ENCODE data around the gene APBA2.

APBA2 gene

GRCh38 chr15:29066310-29066709 is 180.5 kb downstream of the APBA2 start:
- no peaks in the 10 kb centered on the region for H3K36me3 ChIP-seq (replicated peaks in 1 of 2; ENCODE audit: control insufficient read depth in 2 of 2, insufficient read depth in 2 of 2, low read length in 2 of 2)
- no peak overlapping the region for H4K91ac ChIP-seq (ENCODE audit: low read depth, low read length, poor library complexity)
- H3K27ac ChIP-seq (replicated peaks; ENCODE audit: low read length): no peak overlapping the region
- H2BK15ac ChIP-seq (ENCODE audit: low read length): no peak overlapping the region
- DNase-seq (ENCODE audit: low spot score): no peak
- no peak overlapping the region for H3K18ac ChIP-seq (ENCODE audit: low read length)
- peaks cover 2 to 15% of the 10 kb centered on the region in 2 donors for H3K9me3 ChIP-seq (replicated peaks in 1 of 2; ENCODE audit: control insufficient read depth in 2 of 2, insufficient read depth in 1 of 2, low read depth in 1 of 2, low read length in 2 of 2)
- H3K27me3 ChIP-seq (ENCODE audit: control insufficient read depth in 3 of 3, insufficient read depth in 3 of 3, low read depth in 1 of 3, low read length in 3 of 3): no peaks in the 10 kb centered on the region
- H3K23ac ChIP-seq (ENCODE audit: low read depth, low read length, poor library complexity): no peak overlapping the region
- no peak overlapping the region for H4K8ac ChIP-seq (ENCODE audit: low read depth, low read length)
- H2BK5ac ChIP-seq (ENCODE audit: low read length): no peak overlapping the region
- no peak overlapping the region for H2AFZ ChIP-seq (ENCODE audit: low read length)
- peaks cover 7% of the 10 kb centered on the region for H3K79me1 ChIP-seq (ENCODE audit: low read depth, low read length)
- no peak overlapping the region for H3K9ac ChIP-seq (ENCODE audit: low read depth, low read length, poor library complexity)
- WGBS, 2 donors (ENCODE audit: extremely low coverage in 2 of 2, insufficient read length in 2 of 2, insufficient replicate concordance in 1 of 2): no CpG with 5 or more reads among the region's 5 CpGs
- no peak overlapping the region for H2BK120ac ChIP-seq (ENCODE audit: low read depth, low read length)
- peaks cover 0 to 20% of the 10 kb centered on the region in 2 donors for H3K4me1 ChIP-seq (ENCODE audit: control insufficient read depth in 2 of 2, insufficient read depth in 1 of 2, low read depth in 1 of 2, low read length in 2 of 2)
- H2BK12ac ChIP-seq (ENCODE audit: low read length): no peak overlapping the region
- no peak overlapping the region for H3K4me2 ChIP-seq (ENCODE audit: insufficient read depth, low read length, poor library complexity, severe bottlenecking)
- no peak overlapping the region for H2AK5ac ChIP-seq (ENCODE audit: low read depth, low read length)
- H3K14ac ChIP-seq (ENCODE audit: low read length): no peak overlapping the region
- no peak overlapping the region for H3K4me3 ChIP-seq (ENCODE audit: low read length in 2 of 2)
- no peak overlapping the region for H3K4ac ChIP-seq (ENCODE audit: low read length)

DNA sequence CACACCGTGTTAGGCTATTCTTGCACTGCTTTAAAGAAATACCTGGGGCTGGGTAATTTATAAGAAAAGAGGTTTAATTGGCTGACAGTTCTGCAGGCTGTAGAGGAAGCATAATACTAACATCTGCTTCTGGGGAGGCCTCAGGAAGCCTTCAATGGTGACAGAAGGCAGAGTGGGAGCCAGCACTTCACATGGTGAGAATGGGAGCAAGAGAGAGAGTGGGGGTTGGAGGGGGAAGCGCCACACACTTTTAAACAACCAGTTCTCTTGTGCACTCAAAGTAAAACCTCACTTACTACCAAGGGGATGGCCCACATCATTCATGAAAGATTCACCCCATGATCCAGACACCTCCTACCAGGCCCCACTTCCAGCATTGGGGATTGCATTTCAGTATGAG is 181.1 kb downstream of the APBA2 start:
- no peaks in the 10 kb centered on the region for H3K27me3 ChIP-seq (ENCODE audit: control insufficient read depth in 3 of 3, insufficient read depth in 3 of 3, low read depth in 1 of 3, low read length in 3 of 3)
- no peak overlapping the region for H2BK5ac ChIP-seq (ENCODE audit: low read length)
- H3K9ac ChIP-seq (ENCODE audit: low read depth, low read length, poor library complexity): no peak overlapping the region
- H3K4ac ChIP-seq (ENCODE audit: low read length): no peak overlapping the region
- no peaks in the 10 kb centered on the region for H3K36me3 ChIP-seq (replicated peaks in 1 of 2; ENCODE audit: control insufficient read depth in 2 of 2, insufficient read depth in 2 of 2, low read length in 2 of 2)
- no CpG with 5 or more reads among the region's 2 CpGs for WGBS, 2 donors (ENCODE audit: extremely low coverage in 2 of 2, insufficient read length in 2 of 2, insufficient replicate concordance in 1 of 2)
- H2AFZ ChIP-seq (ENCODE audit: low read length): no peak overlapping the region
- peaks cover 2 to 15% of the 10 kb centered on the region in 2 donors for H3K9me3 ChIP-seq (replicated peaks in 1 of 2; ENCODE audit: control insufficient read depth in 2 of 2, insufficient read depth in 1 of 2, low read depth in 1 of 2, low read length in 2 of 2)
- H4K91ac ChIP-seq (ENCODE audit: low read depth, low read length, poor library complexity): no peak overlapping the region
- no peak overlapping the region for H3K18ac ChIP-seq (ENCODE audit: low read length)
- no peak overlapping the region for H3K4me2 ChIP-seq (ENCODE audit: insufficient read depth, low read length, poor library complexity, severe bottlenecking)
- H3K23ac ChIP-seq (ENCODE audit: low read depth, low read length, poor library complexity): no peak overlapping the region
- no peak overlapping the region for H3K14ac ChIP-seq (ENCODE audit: low read length)
- H2BK15ac ChIP-seq (ENCODE audit: low read length): no peak overlapping the region
- H3K4me3 ChIP-seq (ENCODE audit: low read length in 2 of 2): no peak overlapping the region
- H2BK120ac ChIP-seq (ENCODE audit: low read depth, low read length): no peak overlapping the region
- DNase-seq (ENCODE audit: low spot score): no peak
- peaks cover 3 to 25% of the 10 kb centered on the region in 2 donors for H3K4me1 ChIP-seq (ENCODE audit: control insufficient read depth in 2 of 2, insufficient read depth in 1 of 2, low read depth in 1 of 2, low read length in 2 of 2)
- no peak overlapping the region for H2AK5ac ChIP-seq (ENCODE audit: low read depth, low read length)
- no peak overlapping the region for H4K8ac ChIP-seq (ENCODE audit: low read depth, low read length)
- no peak overlapping the region for H2BK12ac ChIP-seq (ENCODE audit: low read length)
- peaks cover 5% of the 10 kb centered on the region for H3K79me1 ChIP-seq (ENCODE audit: low read depth, low read length)
- H3K27ac ChIP-seq (replicated peaks; ENCODE audit: low read length): no peak overlapping the region

GRCh38 chr15:29067949-29068348 is 182.2 kb downstream of the APBA2 start:
- no peak overlapping the region for H3K18ac ChIP-seq (ENCODE audit: low read length)
- no peak for DNase-seq (ENCODE audit: low spot score)
- no peak overlapping the region for H3K4me3 ChIP-seq (ENCODE audit: low read length in 2 of 2)
- peaks cover 2 to 15% of the 10 kb centered on the region in 2 donors for H3K9me3 ChIP-seq (replicated peaks in 1 of 2; ENCODE audit: control insufficient read depth in 2 of 2, insufficient read depth in 1 of 2, low read depth in 1 of 2, low read length in 2 of 2)
- no peak overlapping the region for H3K27ac ChIP-seq (replicated peaks; ENCODE audit: low read length)
- H3K4me2 ChIP-seq (ENCODE audit: insufficient read depth, low read length, poor library complexity, severe bottlenecking): no peak overlapping the region
- no peak overlapping the region for H2BK5ac ChIP-seq (ENCODE audit: low read length)
- no peaks in the 10 kb centered on the region for H3K36me3 ChIP-seq (replicated peaks in 1 of 2; ENCODE audit: control insufficient read depth in 2 of 2, insufficient read depth in 2 of 2, low read length in 2 of 2)
- no peak overlapping the region for H4K8ac ChIP-seq (ENCODE audit: low read depth, low read length)
- no peak overlapping the region for H2AFZ ChIP-seq (ENCODE audit: low read length)
- H2BK15ac ChIP-seq (ENCODE audit: low read length): no peak overlapping the region
- no peak overlapping the region for H3K9ac ChIP-seq (ENCODE audit: low read depth, low read length, poor library complexity)
- H4K91ac ChIP-seq (ENCODE audit: low read depth, low read length, poor library complexity): no peak overlapping the region
- H3K23ac ChIP-seq (ENCODE audit: low read depth, low read length, poor library complexity): no peak overlapping the region
- H3K14ac ChIP-seq (ENCODE audit: low read length): no peak overlapping the region
- no peak overlapping the region for H2AK5ac ChIP-seq (ENCODE audit: low read depth, low read length)
- no peak overlapping the region for H2BK120ac ChIP-seq (ENCODE audit: low read depth, low read length)
- no CpG with 5 or more reads among the region's 7 CpGs for WGBS, 2 donors (ENCODE audit: extremely low coverage in 2 of 2, insufficient read length in 2 of 2, insufficient replicate concordance in 1 of 2)
- H3K4me1 ChIP-seq (ENCODE audit: control insufficient read depth in 2 of 2, insufficient read depth in 1 of 2, low read depth in 1 of 2, low read length in 2 of 2): peaks cover 3 to 27% of the 10 kb centered on the region in 2 donors
- H3K27me3 ChIP-seq (ENCODE audit: control insufficient read depth in 3 of 3, insufficient read depth in 3 of 3, low read depth in 1 of 3, low read length in 3 of 3): no peaks in the 10 kb centered on the region
- peaks cover 5% of the 10 kb centered on the region for H3K79me1 ChIP-seq (ENCODE audit: low read depth, low read length)
- no peak overlapping the region for H2BK12ac ChIP-seq (ENCODE audit: low read length)
- H3K4ac ChIP-seq (ENCODE audit: low read length): no peak overlapping the region

GRCh38 chr15:29070471-29071231 is 184.9 kb downstream of the APBA2 start:
- H2AK5ac ChIP-seq (ENCODE audit: low read depth, low read length): no peak overlapping the region
- no peak overlapping the region for H3K14ac ChIP-seq (ENCODE audit: low read length)
- DNase-seq (ENCODE audit: low spot score): no peak
- no peak overlapping the region for H2BK5ac ChIP-seq (ENCODE audit: low read length)
- no peak overlapping the region for H4K8ac ChIP-seq (ENCODE audit: low read depth, low read length)
- H4K91ac ChIP-seq (ENCODE audit: low read depth, low read length, poor library complexity): no peak overlapping the region
- no peak overlapping the region for H2BK12ac ChIP-seq (ENCODE audit: low read length)
- H3K36me3 ChIP-seq (replicated peaks in 1 of 2; ENCODE audit: control insufficient read depth in 2 of 2, insufficient read depth in 2 of 2, low read length in 2 of 2): peaks cover 1 to 12% of the 10 kb centered on the region in 2 donors
- H3K4me1 ChIP-seq (ENCODE audit: control insufficient read depth in 2 of 2, insufficient read depth in 1 of 2, low read depth in 1 of 2, low read length in 2 of 2): peaks cover 4 to 27% of the 10 kb centered on the region in 2 donors
- H3K4me3 ChIP-seq (ENCODE audit: low read length in 2 of 2): no peak overlapping the region
- peaks cover 2 to 15% of the 10 kb centered on the region in 2 donors for H3K9me3 ChIP-seq (replicated peaks in 1 of 2; ENCODE audit: control insufficient read depth in 2 of 2, insufficient read depth in 1 of 2, low read depth in 1 of 2, low read length in 2 of 2)
- H3K79me1 ChIP-seq (ENCODE audit: low read depth, low read length): peaks cover 3% of the 10 kb centered on the region
- WGBS, 2 donors (ENCODE audit: extremely low coverage in 2 of 2, insufficient read length in 2 of 2, insufficient replicate concordance in 1 of 2): no CpG with 5 or more reads among the region's 17 CpGs
- H3K27me3 ChIP-seq (ENCODE audit: control insufficient read depth in 3 of 3, insufficient read depth in 3 of 3, low read depth in 1 of 3, low read length in 3 of 3): no peaks in the 10 kb centered on the region
- no peak overlapping the region for H2BK15ac ChIP-seq (ENCODE audit: low read length)
- H2AFZ ChIP-seq (ENCODE audit: low read length): no peak overlapping the region
- no peak overlapping the region for H3K23ac ChIP-seq (ENCODE audit: low read depth, low read length, poor library complexity)
- H3K18ac ChIP-seq (ENCODE audit: low read length): no peak overlapping the region
- H3K4me2 ChIP-seq (ENCODE audit: insufficient read depth, low read length, poor library complexity, severe bottlenecking): no peak overlapping the region
- H3K27ac ChIP-seq (replicated peaks; ENCODE audit: low read length): no peak overlapping the region
- no peak overlapping the region for H3K4ac ChIP-seq (ENCODE audit: low read length)
- no peak overlapping the region for H3K9ac ChIP-seq (ENCODE audit: low read depth, low read length, poor library complexity)
- no peak overlapping the region for H2BK120ac ChIP-seq (ENCODE audit: low read depth, low read length)
